Iris pigment epithelial cell (primary cell): ENCODE results near the gene PELI2.

Experiments
- DNase-seq: peaks from one replicate; pipeline ENCODE4 v3.0.0-alpha.2; 2011; ENCODE audit warnings: low read depth

PELI2 gene, protein sequence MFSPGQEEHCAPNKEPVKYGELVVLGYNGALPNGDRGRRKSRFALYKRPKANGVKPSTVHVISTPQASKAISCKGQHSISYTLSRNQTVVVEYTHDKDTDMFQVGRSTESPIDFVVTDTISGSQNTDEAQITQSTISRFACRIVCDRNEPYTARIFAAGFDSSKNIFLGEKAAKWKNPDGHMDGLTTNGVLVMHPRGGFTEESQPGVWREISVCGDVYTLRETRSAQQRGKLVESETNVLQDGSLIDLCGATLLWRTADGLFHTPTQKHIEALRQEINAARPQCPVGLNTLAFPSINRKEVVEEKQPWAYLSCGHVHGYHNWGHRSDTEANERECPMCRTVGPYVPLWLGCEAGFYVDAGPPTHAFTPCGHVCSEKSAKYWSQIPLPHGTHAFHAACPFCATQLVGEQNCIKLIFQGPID

DNA sequence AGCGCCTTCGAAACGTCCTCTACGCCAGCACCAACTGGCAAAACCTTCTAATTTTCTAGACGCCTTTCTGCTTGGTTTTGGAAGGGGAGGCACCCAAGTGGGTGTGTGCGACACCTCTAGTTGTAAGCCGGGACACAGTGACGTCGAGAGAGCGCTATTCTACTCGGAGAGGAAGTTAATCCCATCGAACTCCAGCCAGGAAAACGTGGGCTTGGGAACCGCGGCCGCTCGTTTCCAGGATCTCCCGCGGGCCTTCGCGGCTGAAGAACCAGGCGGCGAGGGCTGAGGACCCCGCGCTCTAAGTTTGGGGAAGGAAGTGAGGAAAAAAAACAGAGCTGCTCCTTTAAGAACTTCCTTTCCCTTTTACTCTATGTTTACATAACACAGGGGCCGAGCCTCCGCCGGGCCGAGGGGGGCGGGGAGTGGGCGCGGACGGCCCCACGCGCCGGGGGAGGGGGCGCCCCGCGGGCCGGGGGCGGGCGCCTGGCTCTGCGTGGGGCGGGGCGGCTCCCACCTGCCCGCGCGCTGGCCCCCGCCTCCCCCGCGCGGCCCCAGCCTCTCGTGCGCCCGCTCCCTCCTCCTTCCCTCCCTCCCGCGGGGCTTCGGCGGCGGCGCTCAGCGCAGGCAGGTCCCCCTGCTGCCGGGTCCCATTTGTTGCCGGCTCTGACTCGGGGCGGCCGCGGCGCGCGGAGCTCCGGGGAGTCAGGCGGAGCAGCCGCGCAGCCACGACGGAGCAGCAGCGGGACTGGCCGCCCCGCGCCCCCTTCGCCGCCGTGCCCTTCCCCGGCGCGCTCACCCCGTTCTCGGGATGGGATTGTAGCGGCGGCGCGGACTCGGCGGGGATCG, at the start of gene PELI2:
TSS of gene PELI2 (plus strand) at position 647 of the 846 bp plus-strand sequence. CDS start 250 bp downstream, outside the sequence.
- peak; percentile 80 for DNase-seq

DNA sequence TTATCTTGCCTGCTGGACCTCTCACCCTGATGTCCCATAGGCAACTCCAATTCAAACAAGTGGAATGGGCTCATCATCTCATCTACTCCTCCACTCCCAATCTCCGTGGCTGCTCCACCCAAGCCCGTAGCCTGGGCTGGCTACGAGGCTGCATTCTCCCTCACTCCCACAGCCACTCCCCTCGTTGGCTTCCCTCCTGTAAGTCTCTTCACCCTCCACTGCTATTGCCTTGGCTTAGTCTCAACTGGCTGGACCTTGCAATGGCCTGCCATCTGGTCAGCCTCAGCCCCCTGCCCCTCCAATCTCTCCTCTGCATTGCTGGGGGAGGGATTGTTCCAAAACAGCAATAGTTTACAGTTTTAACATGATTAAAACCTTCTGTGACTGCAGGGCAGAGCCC, 44.4 kb upstream of the PELI2 start:
- DNase-seq: no peak

DNA sequence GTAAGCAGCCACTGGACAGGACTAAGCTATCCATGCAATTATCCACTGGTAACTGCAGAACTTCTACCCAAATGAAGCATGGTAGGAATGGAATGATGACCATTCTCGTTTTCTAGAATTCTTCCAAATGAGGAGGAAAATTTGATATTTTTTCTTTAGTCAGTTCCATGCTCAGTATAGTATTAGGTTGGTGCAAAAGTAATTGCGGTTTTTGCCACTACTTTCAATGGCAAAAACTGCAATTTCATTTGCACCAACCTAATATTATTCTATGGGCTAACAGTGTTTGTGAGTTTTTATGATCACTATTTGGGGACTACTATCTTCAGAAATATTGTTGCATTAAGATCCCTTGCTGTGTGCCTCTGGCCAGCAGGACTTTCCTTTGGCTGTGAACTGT, 42.9 kb upstream of the PELI2 start:
- no peak for DNase-seq

DNA sequence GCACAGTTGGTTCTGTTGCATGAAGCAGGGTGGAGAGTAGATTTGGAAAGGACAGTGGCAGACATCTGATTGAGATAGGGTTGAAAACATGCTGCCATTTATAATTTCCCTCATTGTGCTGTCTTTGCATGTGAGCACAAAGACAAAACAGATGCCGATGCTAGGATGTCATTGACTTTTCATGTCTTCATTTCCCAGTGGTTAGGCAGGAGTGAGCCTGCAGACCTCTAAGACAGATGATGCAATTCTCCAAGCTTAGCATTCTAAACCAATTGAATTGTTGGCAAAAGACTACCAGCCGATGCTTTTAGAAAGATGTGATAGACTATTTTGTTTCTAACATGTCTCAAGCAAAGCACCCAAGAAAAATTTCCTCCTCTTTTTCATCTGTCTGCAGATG, 37.1 kb upstream of the PELI2 start:
- no peak for DNase-seq

DNA sequence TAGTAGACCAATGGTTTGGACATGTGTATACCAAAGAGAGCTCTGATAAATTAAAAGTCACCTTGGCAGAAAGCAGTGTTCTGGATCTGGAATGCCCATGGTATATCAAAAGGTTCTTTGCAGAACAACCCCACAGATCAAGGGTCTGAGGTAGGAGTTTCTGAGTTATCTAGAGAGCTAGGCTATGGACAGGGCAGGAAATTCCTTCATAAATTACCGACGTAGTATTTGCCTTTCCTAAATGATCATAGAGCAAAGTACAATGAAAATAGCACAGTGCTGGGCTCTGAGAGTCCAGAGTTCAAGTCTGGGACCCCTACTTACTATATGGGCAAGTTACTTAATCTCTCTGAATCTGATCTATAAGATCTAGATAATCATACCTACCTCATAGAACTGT, 35.3 kb upstream of the PELI2 start:
- no peak for DNase-seq

DNA sequence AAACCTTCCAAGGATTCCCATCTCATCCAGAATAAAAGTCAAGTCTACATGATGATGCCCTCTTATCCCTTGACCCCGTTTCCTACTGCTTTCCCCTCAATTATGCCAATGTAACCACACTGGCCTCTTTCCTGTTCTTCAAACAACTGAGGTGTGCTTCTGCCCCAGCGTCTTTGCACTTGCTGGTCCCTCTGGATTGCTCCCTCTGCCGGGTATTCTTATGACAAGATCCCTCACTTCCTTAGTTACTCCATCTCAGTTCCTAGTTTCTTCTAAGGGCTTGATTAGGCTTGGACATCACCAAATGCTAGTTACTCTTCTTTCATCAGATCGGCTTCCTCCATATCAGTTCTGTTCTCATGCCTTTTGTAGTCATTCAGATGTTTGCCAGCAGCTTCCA, 32.7 kb upstream of the PELI2 start:
- no peak for DNase-seq

DNA sequence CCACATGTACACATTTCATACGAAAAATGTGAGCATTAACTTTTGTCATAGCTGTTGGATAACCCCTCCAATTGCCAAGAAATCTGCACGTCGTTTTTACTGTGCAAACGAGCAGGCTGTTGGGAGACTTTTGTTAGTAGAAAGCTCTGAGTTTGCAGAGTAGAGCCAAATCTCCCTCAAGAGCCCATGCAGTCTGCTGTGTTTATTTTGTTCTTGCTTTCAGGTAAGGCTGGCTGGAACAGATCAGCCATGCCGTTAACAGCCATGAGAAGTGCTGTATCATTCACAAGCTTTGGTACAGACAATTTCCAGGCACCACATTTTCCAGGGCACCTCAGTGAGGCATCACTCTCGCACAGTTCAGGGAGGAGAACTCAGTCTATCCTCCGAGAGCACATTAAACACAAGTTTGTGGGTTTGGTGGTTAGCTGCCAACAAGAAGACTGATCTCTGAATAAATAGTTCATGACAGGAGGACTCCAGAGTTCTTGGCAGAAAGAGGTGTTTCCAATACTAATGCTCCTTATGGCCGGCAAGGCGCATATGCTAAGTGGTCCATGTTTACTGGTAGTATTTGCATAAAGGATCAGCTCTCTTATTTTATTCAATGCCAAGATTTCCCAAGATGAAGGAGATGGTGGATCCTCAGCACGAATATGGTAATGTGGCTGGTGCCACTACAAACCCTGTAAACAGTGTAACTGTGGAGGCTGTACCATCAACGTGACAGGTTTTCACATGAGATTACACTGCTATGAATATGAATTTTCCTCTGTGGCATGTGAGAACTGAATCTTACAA, 30.3 kb upstream of the PELI2 start:
- DNase-seq: no peak

DNA sequence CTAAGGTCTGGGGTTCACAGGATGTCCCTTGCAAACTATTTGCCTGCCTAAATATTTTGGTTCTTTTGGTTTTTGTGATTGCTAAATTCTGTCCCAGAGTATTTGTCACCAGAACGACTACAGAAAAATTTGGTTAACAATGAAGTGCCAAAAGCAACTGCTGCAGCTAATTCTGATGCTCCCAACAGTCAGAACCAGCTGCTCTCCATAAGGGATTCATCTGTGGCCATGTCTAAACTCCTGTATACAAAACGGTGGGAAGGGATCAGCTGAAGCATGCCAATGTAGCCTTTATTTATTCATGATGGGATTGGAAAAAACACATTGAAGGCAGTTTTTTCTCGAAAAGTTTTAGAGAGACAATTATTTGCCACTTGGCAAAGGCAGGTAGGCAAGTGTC, 29.3 kb upstream of the PELI2 start:
- no peak for DNase-seq

DNA sequence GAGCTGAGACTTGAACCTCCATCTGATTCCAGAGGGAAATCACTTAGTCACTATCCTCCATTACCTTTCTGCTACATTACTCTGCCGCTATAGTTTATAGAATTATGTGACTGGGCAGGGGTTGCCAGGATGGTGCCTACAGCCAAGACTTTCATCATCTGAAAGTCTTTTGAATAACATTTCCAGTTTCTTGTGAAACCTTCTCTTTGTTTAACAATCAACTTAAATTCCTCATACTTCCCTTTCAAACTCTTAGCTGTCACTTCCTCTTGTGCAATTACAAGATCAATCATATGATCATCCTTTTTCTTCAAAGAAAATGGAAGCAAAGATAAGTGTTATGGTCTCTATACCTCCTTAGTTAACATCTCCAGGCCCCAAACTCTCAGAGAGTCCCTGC, 25.4 kb upstream of the PELI2 start:
- peak; percentile 41 for DNase-seq

DNA sequence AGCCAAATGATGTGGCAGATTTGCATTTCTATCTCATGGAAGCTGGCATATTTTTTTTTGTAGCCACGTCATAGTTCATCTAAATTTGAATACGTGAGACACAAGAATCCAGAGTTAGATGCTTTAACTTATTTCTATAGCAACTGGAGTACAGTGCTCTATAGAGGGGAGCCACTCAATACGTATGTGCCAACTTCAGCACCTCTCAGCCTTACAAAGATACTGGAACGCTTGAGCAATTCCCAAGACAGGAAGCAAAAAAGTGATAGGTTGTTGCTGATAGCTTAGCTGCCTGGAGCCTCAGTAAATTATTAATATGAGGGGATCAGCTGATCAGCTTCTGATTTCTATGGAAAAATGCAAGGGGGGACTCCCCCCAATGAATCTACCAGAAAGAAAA, 24.1 kb upstream of the PELI2 start:
- no peak for DNase-seq

DNA sequence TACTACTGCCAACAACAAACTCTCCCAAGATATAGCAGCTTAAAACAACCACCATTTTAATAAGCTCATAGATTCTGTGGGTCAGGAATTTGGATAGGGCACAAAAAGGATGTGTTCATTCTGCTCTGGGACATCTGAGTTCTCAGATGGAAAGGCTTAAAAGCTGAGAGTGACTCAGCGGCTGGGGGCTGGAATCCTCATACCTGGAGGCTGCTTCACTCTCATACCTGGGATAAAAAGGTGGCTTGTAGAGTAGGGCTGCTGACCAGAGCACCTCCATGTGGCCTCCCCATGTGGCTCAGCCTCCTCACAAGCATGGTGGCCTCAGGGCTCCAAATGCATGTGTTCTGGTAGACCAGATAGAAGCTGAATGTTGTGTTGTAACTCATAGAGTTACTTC, 20.2 kb upstream of the PELI2 start:
- DNase-seq: no peak

DNA sequence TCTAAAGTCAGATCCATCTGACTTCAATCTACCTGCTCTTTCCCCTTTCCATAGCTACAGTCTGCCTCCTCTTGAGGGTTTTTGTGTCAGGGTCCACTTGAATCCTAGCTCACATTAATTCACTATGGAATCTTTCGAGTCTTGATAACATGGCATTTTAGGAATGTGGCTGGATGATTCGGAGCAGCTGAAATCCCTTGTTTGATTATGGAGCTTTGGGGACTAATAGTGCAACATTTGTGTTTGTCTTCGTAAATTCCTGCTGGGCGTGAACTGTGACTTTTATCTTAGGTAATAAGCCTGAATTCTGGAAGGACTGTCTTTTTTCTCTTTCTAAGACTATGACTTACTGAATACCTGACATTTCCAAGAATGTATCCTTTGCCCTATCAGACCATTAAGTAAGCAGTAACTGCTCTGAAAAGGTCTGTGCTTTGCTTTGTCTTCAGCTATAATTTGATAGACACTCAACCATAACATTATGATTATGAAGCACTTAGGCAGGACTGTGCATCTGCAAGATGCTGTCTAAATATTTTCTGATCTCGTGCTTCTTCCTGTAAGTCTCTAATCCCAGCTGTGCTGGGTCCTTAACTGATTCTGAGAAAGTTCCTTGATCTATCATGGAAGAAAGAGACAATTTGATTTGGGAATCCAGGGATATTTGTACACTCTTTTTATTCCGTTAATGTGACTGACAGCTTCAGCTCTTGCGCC, 19.0 kb upstream of the PELI2 start:
- no peak for DNase-seq

DNA sequence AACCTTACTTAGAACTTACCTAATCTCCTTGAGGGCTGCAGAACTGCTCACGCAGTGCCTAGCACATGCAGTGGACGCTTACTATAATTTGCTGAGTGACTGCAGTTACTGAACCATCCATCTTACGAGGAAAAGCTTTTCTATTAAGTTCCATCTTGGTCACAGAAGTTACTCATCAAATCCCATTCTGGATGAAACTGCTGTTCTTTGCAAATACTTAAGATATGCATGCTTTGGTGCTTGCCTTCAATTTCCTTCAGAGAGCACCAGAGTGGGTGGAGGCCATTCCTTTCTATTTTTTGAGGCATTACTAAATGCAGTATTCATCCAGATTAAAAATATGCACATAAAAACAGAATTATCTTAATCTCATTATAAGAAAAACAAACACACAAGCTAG, 17.7 kb upstream of the PELI2 start:
- no peak for DNase-seq

DNA sequence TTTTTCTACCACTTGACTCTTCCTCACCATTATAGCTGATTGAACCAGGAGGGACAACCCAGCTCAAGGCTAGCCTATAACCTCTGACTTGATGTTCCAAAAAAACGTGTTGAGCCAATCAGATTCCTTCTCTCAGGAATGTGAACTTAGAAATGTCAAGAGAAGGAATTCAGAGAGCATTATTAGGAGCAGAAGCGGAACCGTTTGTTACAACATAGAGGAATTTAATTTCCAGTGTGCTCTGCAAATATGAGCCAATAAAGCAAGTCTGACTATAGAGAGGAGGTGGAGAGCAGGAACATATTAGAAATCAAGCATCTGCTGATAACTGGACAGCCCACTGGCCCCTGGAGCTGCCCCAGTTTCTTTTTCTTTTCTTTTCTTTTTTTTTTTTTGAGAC, 15.3 kb upstream of the PELI2 start:
- DNase-seq: no peak

DNA sequence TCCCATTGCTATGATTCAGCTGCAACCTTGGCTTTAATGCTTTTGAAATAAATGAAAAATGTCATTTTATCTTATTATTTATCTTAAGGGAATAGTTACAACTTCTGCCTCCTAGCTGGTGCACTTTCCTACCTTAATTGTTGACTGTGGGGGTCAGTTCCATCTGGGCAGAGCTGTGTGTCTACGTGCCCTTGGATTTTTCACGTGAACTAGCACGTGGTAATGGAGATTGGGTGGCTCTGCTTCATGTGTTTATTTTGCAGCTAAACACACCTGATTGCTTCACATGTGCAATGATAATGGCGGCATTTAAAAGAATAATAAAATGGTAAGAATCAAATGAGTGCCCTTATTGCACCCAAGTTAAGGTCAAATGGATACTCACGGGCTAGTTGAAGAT, 10.6 kb upstream of the PELI2 start:
- no peak for DNase-seq

DNA sequence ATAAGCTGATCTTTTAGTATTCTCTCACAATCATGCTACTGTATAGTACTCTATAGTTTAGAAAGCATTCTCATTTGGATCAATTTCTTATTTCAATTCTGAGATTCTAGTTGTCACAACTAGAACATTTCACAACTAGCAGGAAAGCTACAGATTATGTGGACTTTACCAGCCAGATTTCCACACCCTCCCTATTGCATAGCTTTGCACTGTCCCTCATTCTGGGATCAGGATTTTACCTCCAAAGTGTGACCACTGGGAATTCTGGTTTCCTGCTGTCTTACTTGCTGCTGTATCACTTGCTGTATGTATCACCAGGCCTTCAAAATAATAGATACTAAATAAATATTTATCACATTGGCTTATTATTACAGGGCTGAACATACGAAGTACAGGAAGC, 10.2 kb upstream of the PELI2 start:
- no peak for DNase-seq

DNA sequence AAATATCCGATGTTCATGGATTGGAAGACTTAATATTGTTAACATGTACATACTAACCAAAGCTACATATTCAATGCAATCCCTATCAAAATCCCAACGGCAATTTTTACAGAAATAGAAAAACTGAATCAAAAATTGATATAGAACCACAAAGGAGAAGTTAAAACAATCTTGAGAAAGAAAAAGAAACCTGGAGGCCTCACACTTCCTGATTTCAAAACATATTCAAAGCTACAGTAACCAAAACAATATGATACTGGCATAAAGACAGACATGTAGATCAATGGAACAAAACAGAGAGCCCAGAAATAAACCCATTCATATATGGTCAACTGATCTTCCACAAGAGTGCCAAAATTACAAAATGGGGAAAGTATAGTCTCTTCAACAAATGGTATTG, 5.4 kb upstream of the PELI2 start:
- no peak for DNase-seq

DNA sequence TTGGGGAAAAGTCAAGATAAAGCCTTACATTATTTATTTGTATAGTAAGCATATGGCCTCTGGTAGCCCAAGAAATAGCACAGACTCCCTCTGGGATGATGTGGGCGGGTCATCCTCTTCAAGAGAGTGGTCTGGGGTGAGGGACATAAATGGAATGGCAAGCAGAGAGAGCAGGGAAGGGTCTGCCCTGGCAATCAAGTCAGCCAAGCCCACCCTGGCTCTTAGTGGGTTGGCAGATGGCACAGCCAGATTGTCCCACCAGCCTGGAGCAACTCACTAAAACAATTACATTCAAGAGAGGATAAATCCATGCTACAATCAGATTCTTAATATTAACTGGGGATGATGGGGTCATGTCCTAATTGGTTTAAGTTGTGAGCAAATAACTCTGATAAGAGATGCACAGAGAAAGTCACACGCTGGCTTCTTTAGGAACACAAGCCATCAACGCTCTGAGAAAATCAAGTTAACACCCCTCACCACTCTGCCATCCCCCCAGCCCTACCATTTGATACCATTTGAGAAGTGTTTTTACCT, 2.8 kb upstream of the PELI2 start:
- no peak for DNase-seq

DNA sequence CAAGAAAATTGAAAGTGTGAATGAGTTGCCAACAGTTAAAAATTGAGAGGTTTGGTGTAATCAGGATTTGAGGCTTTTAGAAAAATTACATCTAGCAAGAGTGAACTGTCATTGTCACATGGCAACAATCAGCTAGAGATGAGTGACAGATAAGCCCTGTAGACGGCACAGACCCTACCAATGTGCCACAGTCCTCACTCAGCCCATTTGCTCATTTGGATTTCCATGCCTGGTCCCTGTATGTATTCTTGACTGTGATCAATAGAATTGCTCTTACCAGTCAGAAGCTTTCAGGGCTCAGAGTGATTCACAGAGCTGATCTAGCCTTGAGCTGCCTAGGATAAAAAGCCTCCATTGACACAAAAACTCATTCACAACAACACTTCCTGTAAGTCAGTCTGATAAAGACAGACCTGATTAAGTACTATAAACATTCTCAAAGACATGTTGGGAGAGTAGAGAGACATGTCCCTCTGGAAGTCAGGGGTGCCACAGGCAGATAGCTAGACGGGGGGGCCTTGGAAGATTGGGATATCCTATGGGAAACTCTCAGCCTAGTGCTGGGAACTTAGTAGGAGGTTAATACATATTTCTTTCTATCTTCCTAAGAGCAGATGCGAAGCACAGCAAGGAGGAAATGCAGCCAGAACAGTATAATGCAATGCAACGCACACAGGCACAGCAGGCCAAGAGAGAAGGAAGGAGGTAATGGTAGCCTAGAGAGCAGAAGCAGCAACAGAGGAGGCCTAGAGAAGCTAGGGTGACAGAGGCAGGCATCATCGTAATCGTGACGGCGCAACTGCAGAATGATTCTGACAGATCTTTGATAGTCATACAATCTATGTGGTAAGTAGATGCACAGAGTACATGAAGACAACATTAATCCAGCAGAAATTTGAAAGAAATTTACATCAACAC, 2.0 kb upstream of the PELI2 start:
- peak; percentile 20 for DNase-seq

DNA sequence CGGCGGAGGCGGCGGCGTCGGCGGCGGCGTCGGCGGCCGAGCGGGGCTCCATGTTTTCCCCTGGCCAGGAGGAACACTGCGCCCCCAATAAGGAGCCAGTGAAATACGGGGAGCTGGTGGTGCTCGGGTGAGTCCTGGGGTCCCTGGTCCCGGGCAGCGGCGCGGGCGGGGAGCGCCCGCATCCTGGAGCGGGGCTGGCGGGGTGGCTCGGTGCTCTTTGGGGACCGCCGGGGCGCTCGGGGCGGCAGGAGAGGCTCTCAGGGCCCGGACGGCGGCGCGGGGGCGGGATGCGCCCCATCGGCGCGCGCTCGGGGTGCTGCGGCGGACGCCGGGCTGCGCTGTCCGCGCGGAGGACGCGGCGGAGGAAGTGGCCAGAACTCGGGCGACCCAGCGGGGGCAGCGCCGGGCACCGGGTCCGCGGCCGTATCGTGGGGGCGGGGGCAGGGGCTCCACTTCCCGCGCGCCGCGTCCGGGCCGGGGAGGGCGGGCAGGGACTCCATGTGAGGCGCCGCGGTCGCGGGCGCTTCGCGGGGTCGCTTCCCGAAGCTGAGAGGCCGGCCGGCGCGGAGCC, 485 bp downstream of the PELI2 start:
- DNase-seq: peak; percentile 14
